ENCODE data around the gene CHAT.

DNA sequence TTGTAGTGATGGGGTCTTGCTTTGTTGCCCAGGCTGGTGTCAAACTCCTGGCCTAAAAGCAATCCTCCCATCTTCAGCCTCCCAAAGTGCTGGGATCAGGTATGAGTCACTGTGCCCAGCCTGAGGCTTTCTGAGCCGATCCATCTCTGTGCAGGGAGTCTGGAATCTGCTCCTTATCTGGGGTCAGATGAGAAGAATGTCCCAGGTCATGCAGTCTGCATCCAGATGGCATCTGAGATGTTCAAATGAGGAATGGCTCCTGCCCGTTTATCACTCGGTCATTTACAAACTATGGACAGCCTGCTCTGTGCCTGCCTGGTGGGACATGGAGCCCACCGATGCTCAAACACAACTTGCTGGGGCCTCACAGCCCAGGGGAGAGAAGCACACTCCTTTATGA is 14.9 kb upstream of the CHAT start:
- no peak for TF ChIP-seq POLR2A (IDR thresholded peaks at IDR 0.05)
- TF ChIP-seq, protein P1, sequence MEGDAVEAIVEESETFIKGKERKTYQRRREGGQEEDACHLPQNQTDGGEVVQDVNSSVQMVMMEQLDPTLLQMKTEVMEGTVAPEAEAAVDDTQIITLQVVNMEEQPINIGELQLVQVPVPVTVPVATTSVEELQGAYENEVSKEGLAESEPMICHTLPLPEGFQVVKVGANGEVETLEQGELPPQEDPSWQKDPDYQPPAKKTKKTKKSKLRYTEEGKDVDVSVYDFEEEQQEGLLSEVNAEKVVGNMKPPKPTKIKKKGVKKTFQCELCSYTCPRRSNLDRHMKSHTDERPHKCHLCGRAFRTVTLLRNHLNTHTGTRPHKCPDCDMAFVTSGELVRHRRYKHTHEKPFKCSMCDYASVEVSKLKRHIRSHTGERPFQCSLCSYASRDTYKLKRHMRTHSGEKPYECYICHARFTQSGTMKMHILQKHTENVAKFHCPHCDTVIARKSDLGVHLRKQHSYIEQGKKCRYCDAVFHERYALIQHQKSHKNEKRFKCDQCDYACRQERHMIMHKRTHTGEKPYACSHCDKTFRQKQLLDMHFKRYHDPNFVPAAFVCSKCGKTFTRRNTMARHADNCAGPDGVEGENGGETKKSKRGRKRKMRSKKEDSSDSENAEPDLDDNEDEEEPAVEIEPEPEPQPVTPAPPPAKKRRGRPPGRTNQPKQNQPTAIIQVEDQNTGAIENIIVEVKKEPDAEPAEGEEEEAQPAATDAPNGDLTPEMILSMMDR (IDR thresholded peaks at IDR 0.05): no peak
